Epithelial cell of alveolus of lung (primary cell): Measurements from ENCODE around the gene CFHR4. TPM values are rescaled to one million over a fixed set of nuclear protein-coding genes. Genes with fewer than 3 reads are reported as not detected.

Experiments used
- total RNA-seq: library from RNA; depleted of rRNA; stranded (reverse); fragments of >200 nt; gene quantifications from 2 replicates; pipeline ENCODE4 v1.2.1, GENCODE V29; 2015

Gene CFHR4
- not detected in 2 replicates for total RNA-seq

DNA sequence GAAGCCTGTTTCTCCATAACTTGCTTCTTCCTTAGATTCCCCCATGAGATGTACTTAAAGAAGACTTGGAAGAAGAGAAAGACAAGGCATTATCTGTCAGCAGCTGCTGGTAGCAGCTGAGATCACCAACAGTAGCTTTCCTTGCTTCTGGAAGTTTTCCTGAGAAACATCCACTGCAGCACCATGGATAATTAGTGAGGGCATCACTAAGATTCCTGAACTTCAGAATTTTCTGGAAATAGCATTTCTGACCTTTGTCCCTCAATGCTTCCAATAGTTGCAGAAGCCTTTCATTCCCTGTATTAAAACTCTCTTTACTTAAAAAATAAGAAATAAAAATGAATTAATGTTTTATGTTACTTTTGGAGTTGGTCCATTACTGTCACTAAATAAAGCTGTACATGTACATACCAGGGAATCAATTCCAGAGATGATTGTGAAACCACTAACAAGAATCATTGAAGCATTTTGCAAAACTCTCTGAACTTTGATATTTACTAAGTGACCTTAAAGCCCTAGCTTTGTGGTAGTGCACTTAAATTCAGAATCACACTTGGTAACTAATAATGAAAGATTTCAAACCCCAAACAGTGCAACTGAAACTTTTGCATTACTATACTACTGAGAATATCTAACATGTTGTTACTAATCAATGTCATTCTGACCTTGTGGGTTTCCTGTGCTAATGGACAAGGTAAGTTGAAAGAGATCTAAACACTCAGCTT is at the start of gene CFHR4:
Gene CFHR4, plus strand, starts transcription at position 538 of the 725 bp plus-strand sequence. Its CDS starts 99 bp downstream, at position 637.

DNA sequence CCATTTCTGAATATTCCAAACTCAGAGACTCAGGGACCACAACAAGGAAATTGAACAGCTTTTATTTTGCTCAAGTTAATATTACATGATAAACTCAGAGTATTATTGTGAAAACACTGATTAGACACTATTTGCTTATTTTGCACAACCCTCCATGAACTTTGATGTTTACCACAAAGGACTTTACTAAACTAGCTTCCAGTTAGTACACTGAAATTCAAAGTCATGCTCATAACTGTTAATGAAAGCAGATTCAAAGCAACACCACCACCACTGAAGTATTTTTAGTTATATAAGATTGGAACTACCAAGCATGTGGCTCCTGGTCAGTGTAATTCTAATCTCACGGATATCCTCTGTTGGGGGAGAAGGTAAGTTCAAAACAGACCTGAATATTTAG is 55.7 kb downstream of the CFHR4 start, which contains the start of gene CFHR2:
Gene CFHR2, plus strand, starts transcription at position 171 of the 400 bp plus-strand sequence. Its CDS starts 143 bp downstream, at position 314.

Other genes starting within 250 kb of the CFHR4 start
- 50.0 and 121 TPM in 2 replicates for gene CFH, start 236.0 kb upstream of the CFHR4 start, total RNA-seq
- gene CFHR3, start 113.2 kb upstream of the CFHR4 start, total RNA-seq: 0.24 TPM in 1 of 2 replicates, not detected in the other
- not detected in 2 replicates for gene CFHR1, start 68.3 kb upstream of the CFHR4 start, total RNA-seq
- gene CFHR2, start 55.7 kb downstream of the CFHR4 start, total RNA-seq: not detected in 2 replicates
- gene CFHR5, start 89.5 kb downstream of the CFHR4 start, total RNA-seq: not detected in 2 replicates
- gene F13B, start 179.2 kb downstream of the CFHR4 start, total RNA-seq: not detected in 2 replicates